Cardiac muscle cell (in vitro differentiated cells and primary cell): ENCODE data around the gene MAD2L1BP. TPM values are rescaled to one million over a fixed set of nuclear protein-coding genes. Genes with fewer than 3 reads are reported as not detected.

Experiments used
- DNase-seq, 2 donors: peaks; one replicate each; pipeline versions ENCODE4 v3.0.0 to v3.0.0-alpha.2; 2010 to 2017; ENCODE audit warnings: low read depth in 1 of 2, low spot score in 1 of 2
- H3K27ac ChIP-seq: fragments of 200-600 bp; sonication (generic); 2 replicates; pipeline ENCODE4 v1.5.1; 2016
- H3K27me3 ChIP-seq: fragments of 200-600 bp; sonication (generic); 2 replicates; pipeline ENCODE4 v1.6.0; 2016; ENCODE audit warnings: control low read depth
- H3K36me3 ChIP-seq: fragments of 200-600 bp; sonication (generic); 2 replicates; pipeline ENCODE4 v1.5.1; 2016; ENCODE audit warnings: control low read depth
- H3K4me1 ChIP-seq: fragments of 200-600 bp; sonication (generic); 2 replicates; pipeline ENCODE4 v1.8.1; 2017; ENCODE audit warnings: low read depth, mild to moderate bottlenecking, mixed run types
- H3K4me3 ChIP-seq: fragments of 200-600 bp; sonication (generic); 2 replicates; pipeline ENCODE4 v1.5.1; 2016; ENCODE audit warnings: mild to moderate bottlenecking
- H3K9me3 ChIP-seq: fragments of 200-600 bp; sonication (generic); 2 replicates; pipeline ENCODE4 v1.5.1; 2017; ENCODE audit warnings: low read depth, mild to moderate bottlenecking, control low read depth
- CTCF ChIP-seq: IDR thresholded peaks from 2 replicates; pipeline ENCODE4 v1.5.1; 2012; ENCODE audit warnings: low read depth, mild to moderate bottlenecking, low read length
- polyA plus RNA-seq: library from polyadenylated mRNA; unstranded; fragments of >200 nt; fragmentation: Nextera tagmentation; extraction: Ambion mirVana; gene quantifications from 2 replicates; pipeline ENCODE4 v1.2.1, GENCODE V29; 2016
- total RNA-seq: library from RNA; depleted of rRNA; stranded (reverse); fragments of >200 nt; gene quantifications from 2 replicates; pipeline ENCODE4 v1.2.3, GENCODE V29; 2016

MAD2L1BP gene
- total and polyA plus RNA-seq, 2 experiments from 2014 or later = 34.0 to 53.7 TPM

GRCh38 chr6:43674291-43674690, 38.7 kb downstream of the MAD2L1BP start:
- peaks cover 35% of the 10 kb centered on the region for H3K36me3 ChIP-seq
- H3K4me1 ChIP-seq = peaks cover 12% of the 10 kb centered on the region
- TF ChIP-seq CTCF = no peak
- no peak overlapping the region for H3K27ac ChIP-seq
- H3K9me3 ChIP-seq = no peaks in the 10 kb centered on the region
- H3K4me3 ChIP-seq = no peak overlapping the region
- H3K27me3 ChIP-seq = no peaks in the 10 kb centered on the region
- no peak for DNase-seq

- Histone ChIP-seq H3K9me3 (no peaks in the 10 kb centered on the region), H3K4me1 (peaks cover 6% of the 10 kb centered on the region), H3K27me3 (no peaks in the 10 kb centered on the region), H3K36me3 (peaks cover 35% of the 10 kb centered on the region), H3K27ac (no peak overlapping the region), H3K4me3 (no peak overlapping the region)
- no peak for DNase-seq
- no peak for TF ChIP-seq CTCF
These were observed 39.3 kb downstream of the MAD2L1BP start for GRCh38 chr6:43674921-43675320.

- no peak for TF ChIP-seq CTCF
These were observed 41.4 kb downstream of the MAD2L1BP start for GRCh38 chr6:43676962-43677606.

GRCh38 chr6:43677759-43678158, 42.1 kb downstream of the MAD2L1BP start:
- no peak for DNase-seq
- peaks cover 29% of the 10 kb centered on the region for H3K36me3 ChIP-seq

More at GRCh38 chr6:43676962-43677606, 41.4 kb downstream of the MAD2L1BP start:
- no peak overlapping the region for H3K27ac ChIP-seq
- peaks cover 29% of the 10 kb centered on the region for H3K36me3 ChIP-seq
- no peaks in the 10 kb centered on the region for H3K4me1 ChIP-seq
- no peaks in the 10 kb centered on the region for H3K27me3 ChIP-seq
- no peak overlapping the region for H3K4me3 ChIP-seq
- DNase-seq = no peak
- H3K9me3 ChIP-seq = no peaks in the 10 kb centered on the region

GRCh38 chr6:43678341-43678740, 42.7 kb downstream of the MAD2L1BP start:
- TF ChIP-seq CTCF = no peak
- Histone ChIP-seq H3K27ac (no peak overlapping the region), H3K9me3 (no peaks in the 10 kb centered on the region), H3K27me3 (no peaks in the 10 kb centered on the region), H3K4me1 (no peaks in the 10 kb centered on the region), H3K4me3 (no peak overlapping the region), H3K36me3 (peaks cover 29% of the 10 kb centered on the region)
- no peak for DNase-seq

More at GRCh38 chr6:43677759-43678158, 42.1 kb downstream of the MAD2L1BP start:
- Histone ChIP-seq H3K9me3 (no peaks in the 10 kb centered on the region), H3K27me3 (no peaks in the 10 kb centered on the region), H3K27ac (no peak overlapping the region), H3K4me3 (no peak overlapping the region), H3K4me1 (no peaks in the 10 kb centered on the region)
- TF ChIP-seq CTCF = no peak
